Measurements from ENCODE around the gene PTGES3L. TPM values are rescaled to one million over a fixed set of nuclear protein-coding genes. Genes with fewer than 3 reads are reported as not detected.

The PTGES3L gene
- total RNA-seq, 2 donors from 2014 or later: 0.36 to 0.95 TPM

Other genes starting within 250 kb of the PTGES3L start
- gene EZH1, start 235.0 kb downstream of the PTGES3L start, total RNA-seq: 10 to 100 TPM; 40.9 to 45.9 TPM
- not detected for gene RAMP2, start 218.9 kb downstream of the PTGES3L start, total RNA-seq
- 10 to 100 TPM; 64.4 to 71.6 TPM for gene VPS25, start 206.6 kb downstream of the PTGES3L start, total RNA-seq
- 1 to 10 TPM; 1.0 to 1.1 TPM for gene WNK4, start 199.5 kb downstream of the PTGES3L start, total RNA-seq
- 10 to 100 TPM; 21.9 to 23.9 TPM for gene COA3, start 181.4 kb downstream of the PTGES3L start, total RNA-seq
- gene CNTD1, start 181.2 kb downstream of the PTGES3L start, total RNA-seq: under 1 TPM; 0.22 to 0.32 TPM
- gene BECN1, start 155.8 kb downstream of the PTGES3L start, total RNA-seq: 100 to 1,000 TPM in 1 of 2 donors, 10 to 100 TPM in 1; 98.4 to 100 TPM
- gene PSME3, start 146.7 kb downstream of the PTGES3L start, total RNA-seq: 10 to 100 TPM; 87.4 to 91.2 TPM
- gene AOC2, start 135.5 kb downstream of the PTGES3L start, total RNA-seq: 10 to 100 TPM in 1 of 2 donors, 1 to 10 TPM in 1; 8.8 to 11.5 TPM
- gene AOC3, start 128.9 kb downstream of the PTGES3L start, total RNA-seq: 1 to 10 TPM; 6.8 to 9.4 TPM
- gene G6PC1, start 79.3 kb downstream of the PTGES3L start, total RNA-seq: not detected
- 10 to 100 TPM; 50.7 to 52.2 TPM for gene AARSD1, start 15.6 kb downstream of the PTGES3L start, total RNA-seq
- gene RUNDC1, start 485 bp upstream of the PTGES3L start, total RNA-seq: 10 to 100 TPM in 1 of 2 donors, 1 to 10 TPM in 1; 10.0 to 11.5 TPM
- 1,000 to 10,000 TPM; 1,142 to 1,191 TPM for gene RPL27, start 18.3 kb upstream of the PTGES3L start, total RNA-seq
- 10 to 100 TPM; 28.3 to 63.3 TPM for gene IFI35, start 26.7 kb upstream of the PTGES3L start, total RNA-seq
- 10 to 100 TPM; 13.2 to 23.2 TPM for gene VAT1, start 42.3 kb upstream of the PTGES3L start, total RNA-seq
- gene RND2, start 45.2 kb upstream of the PTGES3L start, total RNA-seq: not detected
- gene BRCA1, start 145.3 kb upstream of the PTGES3L start, total RNA-seq: 100 to 1,000 TPM; 111 to 137 TPM
- 10 to 100 TPM; 86.3 to 92.1 TPM for gene NBR1, start 191.1 kb upstream of the PTGES3L start, total RNA-seq
- gene TMEM106A, start 231.8 kb upstream of the PTGES3L start, total RNA-seq: 10 to 100 TPM; 11.7 to 21.6 TPM
- gene CCDC200, start 248.5 kb upstream of the PTGES3L start, total RNA-seq: under 1 TPM in 1 of 2 donors, not detected in 1; 0.74 TPM